NCI-H345 treated with DMSO at 0.1 percent for 48 hours (cell line): ENCODE results near the gene AGTPBP1.
A peak's percentile ranks its signal among the peaks of the same experiment; 100 is the strongest.
"Not testable (repeated sequence)": the region's sequence is repeated elsewhere in the genome, so short reads cannot be mapped to it uniquely, and the experiment has no call there.

Source experiments
- DNase-seq: peaks from one replicate; lab custom pipeline; 2025; ENCODE audit not compliant: unreplicated experiment; lab: John Stamatoyannopoulos, UW

Gene AGTPBP1

GRCh38 chr9:85640425-85640824, 101.3 kb downstream of the AGTPBP1 start:
- DNase-seq = no peak

- DNase-seq = no peak
Measured at GRCh38 chr9:85639675-85640186, 102.0 kb downstream of the AGTPBP1 start.

GRCh38 chr9:85631809-85632208, 109.9 kb downstream of the AGTPBP1 start:
- DNase-seq = no peak

- no peak for DNase-seq
Measured at GRCh38 chr9:85630676-85631075, 111.1 kb downstream of the AGTPBP1 start.

- DNase-seq = no peak
Measured at GRCh38 chr9:85617141-85617670, 124.5 kb downstream of the AGTPBP1 start.

- no peak for DNase-seq
Measured at GRCh38 chr9:85615792-85616191, 126.0 kb downstream of the AGTPBP1 start.

- DNase-seq = peak; percentile 41
Measured at GRCh38 chr9:85610074-85610860, 131.5 kb downstream of the AGTPBP1 start.

GRCh38 chr9:85605905-85606304, 135.8 kb downstream of the AGTPBP1 start:
- DNase-seq = no peak

GRCh38 chr9:85603936-85604335, 137.8 kb downstream of the AGTPBP1 start:
- no peak for DNase-seq

GRCh38 chr9:85602742-85603141, 139.0 kb downstream of the AGTPBP1 start:
- DNase-seq = no peak

- DNase-seq = no peak
Measured at GRCh38 chr9:85600675-85601263, 141.0 kb downstream of the AGTPBP1 start.

GRCh38 chr9:85599540-85600105, 142.1 kb downstream of the AGTPBP1 start:
- DNase-seq = no peak

- no peak for DNase-seq
Measured at GRCh38 chr9:85594316-85594715, 147.4 kb downstream of the AGTPBP1 start.

GRCh38 chr9:85586684-85587083, 155.1 kb downstream of the AGTPBP1 start:
- DNase-seq = no peak

- DNase-seq = no peak
Measured at GRCh38 chr9:85577353-85577952, 164.3 kb downstream of the AGTPBP1 start.

GRCh38 chr9:85575868-85576267, 165.9 kb downstream of the AGTPBP1 start:
- no peak for DNase-seq

GRCh38 chr9:85573546-85573945, 168.2 kb downstream of the AGTPBP1 start:
- not testable (repeated sequence) for DNase-seq

- not testable (repeated sequence) for DNase-seq
Measured at GRCh38 chr9:85572917-85573316, 168.8 kb downstream of the AGTPBP1 start.

- DNase-seq = no peak
Measured at GRCh38 chr9:85569988-85570387, 171.8 kb downstream of the AGTPBP1 start.

GRCh38 chr9:85559526-85559925, 182.2 kb downstream of the AGTPBP1 start:
- no peak for DNase-seq

- no peak for DNase-seq
Measured at GRCh38 chr9:85554349-85554748, 187.4 kb downstream of the AGTPBP1 start.
